ENCODE data around the gene OR10D3.
"Not testable (repeated sequence)": the region's sequence is repeated elsewhere in the genome, so short reads cannot be mapped to it uniquely, and the experiment has no call there.

The OR10D3 gene

DNA sequence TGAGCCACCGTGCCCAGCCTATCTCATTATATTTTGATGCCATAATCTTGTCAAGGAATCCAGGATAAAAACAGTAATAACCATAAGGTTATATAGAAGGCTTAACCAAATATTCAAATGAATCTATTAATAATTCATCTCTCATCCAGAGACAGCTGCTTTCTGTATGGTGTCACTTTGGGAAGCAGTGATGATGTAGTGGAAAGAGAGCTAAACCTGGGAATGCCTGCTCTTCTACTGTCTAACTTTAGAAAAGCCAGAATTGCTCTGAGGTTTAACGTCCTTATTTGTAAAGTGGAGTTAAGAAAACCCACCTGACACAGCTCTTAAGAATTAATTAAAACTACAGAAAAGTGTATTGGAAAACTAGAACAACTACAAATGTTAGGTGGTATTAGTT is 29.3 kb upstream of the OR10D3 start:
- H3K27ac ChIP-seq: no peak overlapping the region
- H3K27me3 ChIP-seq: no peaks in the 10 kb centered on the region
- TF ChIP-seq, protein P1, sequence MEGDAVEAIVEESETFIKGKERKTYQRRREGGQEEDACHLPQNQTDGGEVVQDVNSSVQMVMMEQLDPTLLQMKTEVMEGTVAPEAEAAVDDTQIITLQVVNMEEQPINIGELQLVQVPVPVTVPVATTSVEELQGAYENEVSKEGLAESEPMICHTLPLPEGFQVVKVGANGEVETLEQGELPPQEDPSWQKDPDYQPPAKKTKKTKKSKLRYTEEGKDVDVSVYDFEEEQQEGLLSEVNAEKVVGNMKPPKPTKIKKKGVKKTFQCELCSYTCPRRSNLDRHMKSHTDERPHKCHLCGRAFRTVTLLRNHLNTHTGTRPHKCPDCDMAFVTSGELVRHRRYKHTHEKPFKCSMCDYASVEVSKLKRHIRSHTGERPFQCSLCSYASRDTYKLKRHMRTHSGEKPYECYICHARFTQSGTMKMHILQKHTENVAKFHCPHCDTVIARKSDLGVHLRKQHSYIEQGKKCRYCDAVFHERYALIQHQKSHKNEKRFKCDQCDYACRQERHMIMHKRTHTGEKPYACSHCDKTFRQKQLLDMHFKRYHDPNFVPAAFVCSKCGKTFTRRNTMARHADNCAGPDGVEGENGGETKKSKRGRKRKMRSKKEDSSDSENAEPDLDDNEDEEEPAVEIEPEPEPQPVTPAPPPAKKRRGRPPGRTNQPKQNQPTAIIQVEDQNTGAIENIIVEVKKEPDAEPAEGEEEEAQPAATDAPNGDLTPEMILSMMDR (IDR thresholded peaks at IDR 0.05): no peak
- H3K4me3 ChIP-seq (ENCODE audit: low read depth in 1 of 2, low read length in 1 of 2): no peak overlapping the region
- H3K9me3 ChIP-seq: no peaks in the 10 kb centered on the region
- no peaks in the 10 kb centered on the region for H3K4me1 ChIP-seq (ENCODE audit: control insufficient read depth in 1 of 2, insufficient read depth in 1 of 2, low read depth in 1 of 2, low read length in 1 of 2)
- H3K36me3 ChIP-seq: no peaks in the 10 kb centered on the region

DNA sequence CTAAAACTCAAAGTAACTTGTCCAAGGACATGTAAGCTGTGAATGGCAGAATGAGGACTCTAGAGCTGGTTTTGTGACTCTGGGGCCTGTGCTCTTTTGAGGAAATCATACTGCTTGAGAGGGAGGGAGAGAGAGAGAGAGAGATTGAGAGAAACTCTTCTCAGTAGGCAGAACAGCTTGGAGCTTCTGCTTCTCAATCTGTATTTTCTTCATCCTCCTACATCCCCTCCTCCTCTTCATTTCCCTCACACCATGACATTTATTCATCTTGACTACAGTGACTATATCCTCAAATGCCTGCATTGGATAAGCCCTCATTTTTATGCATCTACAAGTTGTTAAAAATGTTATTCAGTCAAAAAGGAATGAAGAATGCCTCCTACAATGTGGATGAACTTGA is 23.7 kb upstream of the OR10D3 start:
- Histone ChIP-seq H3K4me1 (ENCODE audit: control insufficient read depth in 1 of 2, insufficient read depth in 1 of 2, low read depth in 1 of 2, low read length in 1 of 2) (no peaks in the 10 kb centered on the region), H3K36me3 (no peaks in the 10 kb centered on the region), H3K4me3 (ENCODE audit: low read depth in 1 of 2, low read length in 1 of 2) (no peak overlapping the region), H3K27ac (no peak overlapping the region), H3K27me3 (no peaks in the 10 kb centered on the region), H3K9me3 (no peaks in the 10 kb centered on the region)
- TF ChIP-seq, protein P1 (IDR thresholded peaks at IDR 0.05): no peak

DNA sequence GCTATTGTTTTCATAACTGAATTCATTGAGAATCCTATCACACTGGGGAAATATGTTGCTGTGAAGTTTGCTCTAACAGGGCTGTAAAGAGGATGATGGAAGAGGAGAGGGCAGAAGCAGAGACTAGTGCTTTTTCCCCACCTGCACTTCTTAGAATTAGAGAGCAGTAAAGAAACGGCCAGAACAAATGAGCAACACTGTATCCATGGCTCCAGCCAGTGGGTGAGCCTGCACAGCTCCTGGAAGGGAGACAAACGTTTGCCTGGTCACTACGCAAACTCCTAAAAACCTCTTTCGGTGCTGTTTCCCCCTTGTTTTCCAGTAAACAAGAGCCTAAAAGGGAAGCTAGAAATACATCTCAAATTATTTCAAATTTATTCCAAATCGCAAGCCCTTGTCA is 22.2 kb upstream of the OR10D3 start:
- H3K27me3 ChIP-seq: no peaks in the 10 kb centered on the region
- H3K36me3 ChIP-seq: no peaks in the 10 kb centered on the region
- H3K9me3 ChIP-seq: no peaks in the 10 kb centered on the region
- no peak overlapping the region for H3K27ac ChIP-seq
- no peaks in the 10 kb centered on the region for H3K4me1 ChIP-seq (ENCODE audit: control insufficient read depth in 1 of 2, insufficient read depth in 1 of 2, low read depth in 1 of 2, low read length in 1 of 2)
- TF ChIP-seq, protein P1 (IDR thresholded peaks at IDR 0.05): no peak
- no peak overlapping the region for H3K4me3 ChIP-seq (ENCODE audit: low read depth in 1 of 2, low read length in 1 of 2)

DNA sequence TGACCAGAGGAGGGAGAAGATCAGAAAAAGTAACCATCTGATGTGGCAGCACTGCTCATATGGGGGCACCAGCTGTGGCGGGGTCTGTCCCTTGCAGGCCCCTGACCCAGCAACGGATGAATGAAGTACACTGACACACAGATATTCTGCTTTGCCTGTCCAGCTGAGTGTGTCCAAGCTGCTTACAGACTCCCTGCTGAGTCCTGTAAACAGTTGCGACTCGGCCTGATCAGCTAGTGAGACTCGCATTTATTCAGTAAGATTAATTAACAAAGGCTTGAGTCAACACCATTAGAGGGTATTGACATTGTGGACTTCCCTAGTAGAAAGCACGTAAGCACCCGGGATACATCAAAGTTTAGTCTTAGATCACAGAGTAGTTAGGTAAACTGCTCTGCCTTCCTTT is 15.3 kb upstream of the OR10D3 start:
- H3K36me3 ChIP-seq: no peaks in the 10 kb centered on the region
- H3K9me3 ChIP-seq: no peaks in the 10 kb centered on the region
- TF ChIP-seq, protein P1 (IDR thresholded peaks at IDR 0.05): no peak
- no peak overlapping the region for H3K4me3 ChIP-seq (ENCODE audit: low read depth in 1 of 2, low read length in 1 of 2)
- H3K27me3 ChIP-seq: no peaks in the 10 kb centered on the region
- no peaks in the 10 kb centered on the region for H3K4me1 ChIP-seq (ENCODE audit: control insufficient read depth in 1 of 2, insufficient read depth in 1 of 2, low read depth in 1 of 2, low read length in 1 of 2)
- no peak overlapping the region for H3K27ac ChIP-seq

DNA sequence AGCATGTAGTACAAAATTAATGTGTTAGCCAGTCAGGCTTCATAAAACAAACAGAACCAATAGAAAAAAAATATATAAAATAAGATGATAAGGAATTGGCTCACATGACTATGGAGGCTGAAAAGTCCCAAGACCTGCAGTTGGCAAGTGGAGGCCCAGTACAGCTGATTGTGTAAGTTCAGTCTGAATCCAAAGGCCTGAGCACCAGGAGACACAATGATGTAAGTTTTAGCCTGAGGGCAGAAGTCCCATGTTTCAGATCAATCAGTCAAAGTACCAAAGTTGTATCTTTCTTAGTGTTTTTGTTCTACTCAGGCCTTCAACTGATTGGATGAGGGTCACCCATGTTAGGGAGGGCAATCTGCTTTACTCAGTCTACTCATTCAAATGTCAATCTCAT is 14.3 kb upstream of the OR10D3 start:
- H3K9me3 ChIP-seq: no peaks in the 10 kb centered on the region
- no peaks in the 10 kb centered on the region for H3K4me1 ChIP-seq (ENCODE audit: control insufficient read depth in 1 of 2, insufficient read depth in 1 of 2, low read depth in 1 of 2, low read length in 1 of 2)
- H3K27me3 ChIP-seq: no peaks in the 10 kb centered on the region
- no peak overlapping the region for H3K27ac ChIP-seq
- no peaks in the 10 kb centered on the region for H3K36me3 ChIP-seq
- TF ChIP-seq, protein P1 (IDR thresholded peaks at IDR 0.05): no peak
- H3K4me3 ChIP-seq (ENCODE audit: low read depth in 1 of 2, low read length in 1 of 2): no peak overlapping the region

DNA sequence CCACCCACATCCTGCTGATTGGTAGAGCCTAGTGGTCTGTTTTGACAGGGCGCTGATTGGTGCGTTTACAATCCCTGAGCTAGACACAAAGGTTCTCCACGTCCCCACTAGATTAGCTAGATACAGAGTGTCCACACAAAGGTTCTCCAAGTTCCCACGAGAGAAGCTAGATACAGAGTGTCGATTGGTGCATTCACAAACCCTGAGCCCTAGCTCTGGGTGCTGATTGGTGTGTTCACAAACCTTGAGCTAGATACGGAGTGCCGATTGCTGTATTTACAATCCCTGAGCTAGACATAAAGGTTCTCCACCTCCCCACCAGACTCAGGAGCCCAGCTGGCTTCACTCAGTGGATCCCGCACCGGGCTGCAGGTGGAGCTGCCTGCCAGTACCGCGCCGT is 12.8 kb upstream of the OR10D3 start:
- H3K4me3 ChIP-seq (ENCODE audit: low read depth in 1 of 2, low read length in 1 of 2); H3K27me3 ChIP-seq; H3K9me3 ChIP-seq; H3K36me3 ChIP-seq; H3K4me1 ChIP-seq (ENCODE audit: control insufficient read depth in 1 of 2, insufficient read depth in 1 of 2, low read depth in 1 of 2, low read length in 1 of 2); H3K27ac ChIP-seq: not testable (repeated sequence)

Data from neutrophil (primary cell).